NCI-H82 treated with DMSO at 0.1 percent for 48 hours (cell line): Measurements from ENCODE around the gene HOXC5.

Experiments used
- DNase-seq: peaks from one replicate; lab custom pipeline; 2025; ENCODE audit not compliant: unreplicated experiment; lab: John Stamatoyannopoulos, UW

HOXC5 gene

GRCh38 chr12:54032627-54033100 lies at the start of gene HOXC5:
Gene HOXC5, plus strand, starts transcription at chr12:54033050. Its CDS starts 73 bp downstream, at chr12:54033123.
- DNase-seq: peak; percentile 91

GRCh38 chr12:53983568-53983949 lies 49.3 kb upstream of the HOXC5 start:
- DNase-seq: no peak

- DNase-seq: no peak
Measured at GRCh38 chr12:53983950-53984572, 48.8 kb upstream of the HOXC5 start.

- DNase-seq: peak; percentile 89
Measured at GRCh38 chr12:53984901-53985691, 47.8 kb upstream of the HOXC5 start, which contains the start of gene HOXC10. Gene HOXC10, plus strand, starts transcription at chr12:53985146. Its CDS starts 114 bp downstream, at chr12:53985260.

GRCh38 chr12:53985692-53985993 lies 47.2 kb upstream of the HOXC5 start:
- no peak for DNase-seq

GRCh38 chr12:53985994-53986685 lies 46.7 kb upstream of the HOXC5 start:
- no peak for DNase-seq

- DNase-seq: no peak
Measured at GRCh38 chr12:53986686-53987483, 46.0 kb upstream of the HOXC5 start.

GRCh38 chr12:53987787-53988230 lies 45.0 kb upstream of the HOXC5 start:
- no peak for DNase-seq

- DNase-seq: no peak
Measured at GRCh38 chr12:53988541-53989226, 44.2 kb upstream of the HOXC5 start.

GRCh38 chr12:53989227-53990113 lies 43.4 kb upstream of the HOXC5 start:
- no peak for DNase-seq

GRCh38 chr12:53990311-53991076 lies 42.4 kb upstream of the HOXC5 start:
- DNase-seq: no peak

- peak; percentile 55 for DNase-seq
Measured at GRCh38 chr12:53991077-53991460, 41.8 kb upstream of the HOXC5 start.

- no peak for DNase-seq
Measured at GRCh38 chr12:53992377-53992889, 40.4 kb upstream of the HOXC5 start.

- DNase-seq: no peak
Measured at GRCh38 chr12:53993162-53994008, 39.5 kb upstream of the HOXC5 start.

- no peak for DNase-seq
Measured at GRCh38 chr12:53994009-53994263, 38.9 kb upstream of the HOXC5 start.

- DNase-seq: no peak
Measured at GRCh38 chr12:53994264-53995001, 38.4 kb upstream of the HOXC5 start.

GRCh38 chr12:53995002-53995377 lies 37.9 kb upstream of the HOXC5 start:
- no peak for DNase-seq
